Measurements from ENCODE around the gene TFPT. TPM values are rescaled to one million over a fixed set of nuclear protein-coding genes. Genes with fewer than 3 reads are reported as not detected.

TFPT gene
- polyA plus RNA-seq, 1 experiment = 12.3 TPM

DNA sequence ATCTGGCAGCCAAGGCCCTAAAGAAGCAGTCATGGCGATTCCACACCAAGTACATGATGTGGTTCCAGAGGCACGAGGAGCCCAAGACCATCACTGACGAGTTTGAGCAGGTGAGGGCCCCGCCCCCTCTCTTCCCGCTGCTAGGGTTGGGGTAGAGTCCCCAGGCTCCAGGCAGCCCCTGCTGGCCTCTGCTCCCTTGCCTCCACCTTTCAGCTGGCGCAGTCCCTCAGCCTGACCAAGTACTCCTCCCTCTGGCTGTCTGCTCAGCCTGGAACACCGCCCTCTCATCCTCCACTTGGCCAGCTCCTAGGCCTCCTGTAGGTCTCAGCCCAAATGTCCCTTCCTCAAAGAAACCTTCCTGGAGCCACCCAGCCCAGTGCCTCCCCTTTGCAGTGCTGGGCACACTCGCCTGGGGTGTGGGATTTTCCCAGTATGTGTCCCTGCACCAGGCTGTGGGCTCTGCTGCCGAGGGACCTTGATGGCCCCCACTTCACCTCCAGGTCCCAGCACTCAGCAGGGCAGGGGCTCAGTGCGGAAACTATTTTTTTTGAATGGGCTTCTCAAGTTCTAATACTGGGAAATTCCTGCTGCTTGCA lies 38.4 kb upstream of the TFPT start:
- ChIA-PET POLR2A (interaction anchor here (1.2 kb wide), 1 partner anchor 17 kb away, joined by 3 read pairs; no protein-coding TSS in a partner anchor), CTCF (no interaction called here)

DNA sequence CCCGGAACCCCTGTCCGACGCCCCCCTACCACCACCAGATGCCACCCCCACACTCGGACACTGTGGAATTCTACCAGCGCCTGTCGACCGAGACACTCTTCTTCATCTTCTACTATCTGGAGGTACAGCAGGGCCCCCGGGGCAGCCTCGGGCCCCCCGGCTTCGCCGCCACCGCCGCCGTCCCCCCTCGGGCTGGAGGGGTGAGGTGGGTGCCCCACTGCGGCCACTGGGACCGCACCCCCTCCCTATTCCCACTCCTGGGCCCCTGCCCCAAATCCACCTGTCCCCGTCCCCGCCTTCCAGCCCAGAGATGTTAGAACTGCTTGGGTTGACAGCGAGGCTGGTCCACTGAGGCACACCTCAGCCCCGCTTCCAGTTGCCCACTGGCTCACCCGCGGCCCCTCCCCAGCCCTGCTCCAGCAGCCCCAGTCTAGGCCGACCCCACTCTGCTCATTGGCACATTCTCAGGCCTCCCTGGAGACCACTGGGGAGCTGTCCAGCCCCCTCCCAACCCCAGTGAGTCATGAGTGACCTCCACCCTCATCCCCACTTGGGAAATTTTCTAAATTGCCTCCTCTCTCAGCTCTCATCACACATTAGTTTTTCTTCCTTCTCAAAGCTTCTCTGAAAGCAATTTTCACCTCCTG lies 37.5 kb upstream of the TFPT start:
- ChIA-PET CTCF (no interaction called here), POLR2A (interaction anchor here (1.2 kb wide), 1 partner anchor 16 kb away, joined by 3 read pairs; no protein-coding TSS in a partner anchor)
- Histone ChIP-seq H3K4me3 (ENCODE audit: low read depth, low read length) (no peak overlapping the region), H3K27ac (ENCODE audit: low read depth, low read length) (no peak overlapping the region), H3K9me3 (ENCODE audit: control insufficient read depth, insufficient read depth, low read length) (no peaks in the 10 kb centered on the region), H3K27me3 (ENCODE audit: control insufficient read depth, insufficient read depth, low read length) (no peaks in the 10 kb centered on the region)
- no peak for DNase-seq (ENCODE audit: low read depth, low spot score)
- TF ChIP-seq CTCF (IDR thresholded peaks at IDR 0.05; ENCODE audit: low read depth, low read length) = no peak

More for the DNA sequence above, 38.4 kb upstream of the TFPT start:
- Histone ChIP-seq H3K9me3 (ENCODE audit: control insufficient read depth, insufficient read depth, low read length) (no peaks in the 10 kb centered on the region), H3K4me3 (ENCODE audit: low read depth, low read length) (no peak overlapping the region), H3K27ac (ENCODE audit: low read depth, low read length) (peak overlapping the region; percentile 31), H3K27me3 (ENCODE audit: control insufficient read depth, insufficient read depth, low read length) (no peaks in the 10 kb centered on the region)
- no peak for TF ChIP-seq CTCF (IDR thresholded peaks at IDR 0.05; ENCODE audit: low read depth, low read length)
- no peak for DNase-seq (ENCODE audit: low read depth, low spot score)

GRCh38 chr19:54152267-54152666 lies 36.8 kb upstream of the TFPT start:
- no peaks in the 10 kb centered on the region for H3K9me3 ChIP-seq (ENCODE audit: control insufficient read depth, insufficient read depth, low read length)
- CTCF ChIA-PET = no interaction called here
- no peak overlapping the region for H3K4me3 ChIP-seq (ENCODE audit: low read depth, low read length)
- no peak for TF ChIP-seq CTCF (IDR thresholded peaks at IDR 0.05; ENCODE audit: low read depth, low read length)
- no peak for DNase-seq (ENCODE audit: low read depth, low spot score)
- H3K27ac ChIP-seq (ENCODE audit: low read depth, low read length) = no peak overlapping the region
- POLR2A ChIA-PET = no interaction called here
- no peaks in the 10 kb centered on the region for H3K27me3 ChIP-seq (ENCODE audit: control insufficient read depth, insufficient read depth, low read length)

DNA sequence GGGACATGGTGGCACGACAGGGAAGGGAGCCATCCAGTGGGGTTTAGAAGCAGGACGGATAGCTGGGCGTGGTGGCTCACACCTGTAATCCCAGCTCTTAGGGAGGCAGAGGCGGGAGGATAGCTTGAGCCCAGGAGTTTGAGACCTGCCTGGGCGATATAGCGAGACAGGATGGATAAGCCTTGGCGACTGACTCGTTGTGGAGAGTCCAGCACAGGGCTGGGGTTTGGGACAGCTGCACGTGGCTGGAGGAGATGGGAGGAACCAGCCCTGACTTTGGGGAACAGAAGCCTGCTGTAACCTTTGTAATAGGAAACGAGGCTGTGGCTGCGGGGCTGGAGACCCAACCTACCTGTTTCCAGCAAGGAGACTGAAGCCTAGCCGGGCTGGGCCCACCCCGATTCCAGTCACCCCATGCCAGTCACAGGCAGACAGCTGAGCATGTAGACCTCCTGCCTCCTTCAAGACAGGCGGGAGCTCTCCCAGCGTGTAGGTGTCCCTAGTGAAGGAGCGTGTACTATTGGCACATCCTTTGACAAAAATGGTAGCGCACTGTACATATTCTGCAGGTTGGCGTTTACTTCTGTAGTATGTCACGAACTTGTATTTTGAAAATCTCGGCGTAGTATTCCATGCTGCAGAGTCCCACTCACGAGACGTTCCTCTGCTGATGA lies 36.0 kb upstream of the TFPT start:
- no peak for DNase-seq (ENCODE audit: low read depth, low spot score)
- CTCF ChIA-PET = no interaction called here
- POLR2A ChIA-PET = interaction anchor here (0.9 kb wide), 1 partner anchor 14 kb away, joined by 3 read pairs; the partner anchor contains the start of gene CNOT3

More for the DNA sequence above, 36.0 kb upstream of the TFPT start:
- no peak for TF ChIP-seq CTCF (IDR thresholded peaks at IDR 0.05; ENCODE audit: low read depth, low read length)
- Histone ChIP-seq H3K4me3 (ENCODE audit: low read depth, low read length) (no peak overlapping the region), H3K27me3 (ENCODE audit: control insufficient read depth, insufficient read depth, low read length) (no peaks in the 10 kb centered on the region), H3K9me3 (ENCODE audit: control insufficient read depth, insufficient read depth, low read length) (no peaks in the 10 kb centered on the region), H3K27ac (ENCODE audit: low read depth, low read length) (no peak overlapping the region)

All from AG04450 (cell line).